SJCRH30 (cell line): Measurements from ENCODE around the gene RC3H2. TPM values are rescaled to one million over a fixed set of nuclear protein-coding genes. Genes with fewer than 3 reads are reported as not detected.
"Not testable (repeated sequence)": the region's sequence is repeated elsewhere in the genome, so short reads cannot be mapped to it uniquely, and the experiment has no call there.

Experiments used
- DNase-seq, 2 experiments: peaks; one replicate each; pipeline ENCODE4 v3.0.0-alpha.2; 2015 to 2020
- H3K27ac ChIP-seq: fragments of 250-450 bp; sonication (Bioruptor Pico); 2 replicates; pipeline ENCODE4 v1.5.1; 2020; ENCODE audit warnings: mild to moderate bottlenecking, moderate library complexity
- H3K27me3 ChIP-seq: fragments of 250-450 bp; sonication (Bioruptor Pico); 2 replicates; pipeline ENCODE4 v1.5.1; 2020; ENCODE audit warnings: mild to moderate bottlenecking, moderate library complexity
- H3K36me3 ChIP-seq: fragments of 250-450 bp; sonication (Bioruptor Pico); 2 replicates; pipeline ENCODE4 v1.5.1; 2020; ENCODE audit warnings: mild to moderate bottlenecking, moderate library complexity
- H3K4me1 ChIP-seq: fragments of 250-450 bp; sonication (Bioruptor Pico); 2 replicates; pipeline ENCODE4 v1.5.1; 2020; ENCODE audit warnings: mild to moderate bottlenecking, moderate library complexity
- H3K4me3 ChIP-seq: fragments of 250-450 bp; sonication (Bioruptor Pico); 2 replicates; pipeline ENCODE4 v1.5.1; 2020; ENCODE audit warnings: mild to moderate bottlenecking, moderate library complexity
- H3K9me3 ChIP-seq: fragments of 250-450 bp; sonication (Bioruptor Pico); replicated peaks from 2 replicates; pipeline ENCODE4 v1.5.1; 2020; ENCODE audit warnings: mild to moderate bottlenecking, moderate library complexity
- total RNA-seq: library from RNA; depleted of rRNA; stranded (reverse); fragments of >200 nt; shearing (Covaris generic); gene quantifications from 2 replicates; pipeline ENCODE4 v1.2.3, GENCODE V29; 2014

RC3H2 gene
- total RNA-seq, 1 experiment from 2014 or later, result 91.0 TPM

DNA sequence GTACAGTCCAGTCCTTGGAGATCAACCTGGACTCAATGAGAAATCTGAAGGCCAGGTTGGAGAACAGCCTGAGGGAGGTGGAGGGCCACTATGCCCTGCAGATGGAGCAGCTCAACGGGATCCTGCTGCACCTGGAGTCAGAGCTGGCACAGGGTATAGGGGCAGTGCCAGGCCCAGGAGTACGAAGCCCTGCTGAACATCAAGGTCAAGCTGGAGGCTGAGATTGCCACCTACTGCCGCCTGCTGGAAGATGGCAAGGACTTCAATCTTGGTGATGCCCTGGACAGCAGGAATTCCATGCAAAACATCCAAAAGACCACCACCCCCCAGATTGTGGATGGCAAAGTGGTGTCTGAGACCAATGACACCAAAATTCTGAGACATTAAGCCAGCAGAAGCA, 66.7 kb downstream of the RC3H2 start:
- not testable (repeated sequence) for H3K27ac ChIP-seq, H3K4me3 ChIP-seq, H3K27me3 ChIP-seq, H3K36me3 ChIP-seq, H3K9me3 ChIP-seq, DNase-seq, H3K4me1 ChIP-seq

DNA sequence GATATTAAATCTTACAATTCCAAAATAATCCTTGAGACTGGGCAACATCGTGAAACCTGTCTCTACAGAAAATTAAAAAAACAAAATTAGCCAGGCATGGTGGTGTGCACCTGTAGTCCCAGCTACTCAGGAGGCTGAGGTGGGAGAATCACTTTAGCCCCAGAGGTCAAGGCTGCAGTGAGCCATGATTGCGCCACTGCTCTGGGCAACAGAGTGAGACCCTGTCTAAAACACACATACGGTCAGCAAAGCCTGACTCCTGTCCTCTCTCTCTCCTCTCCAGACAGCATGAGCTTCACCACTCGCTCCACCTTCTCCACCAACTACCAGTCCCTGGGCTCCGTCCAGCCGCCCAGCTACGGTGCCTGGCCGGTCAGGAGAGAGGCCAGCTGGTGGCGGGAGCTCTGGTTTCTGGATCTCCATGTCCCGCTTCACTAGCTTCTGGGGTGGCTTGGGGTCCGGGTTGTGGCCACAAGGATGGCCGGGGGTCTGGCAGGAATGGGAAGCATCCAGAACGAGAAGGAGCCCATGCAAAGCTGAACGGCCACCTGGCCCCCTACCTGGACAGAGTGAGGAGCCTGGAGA, 67.8 kb downstream of the RC3H2 start:
- DNase-seq, result no peak
- Histone ChIP-seq H3K9me3 (no peaks in the 10 kb centered on the region), H3K27me3 (no peaks in the 10 kb centered on the region), H3K4me3 (no peak overlapping the region), H3K27ac (no peak overlapping the region), H3K36me3 (no peaks in the 10 kb centered on the region), H3K4me1 (no peaks in the 10 kb centered on the region)

DNA sequence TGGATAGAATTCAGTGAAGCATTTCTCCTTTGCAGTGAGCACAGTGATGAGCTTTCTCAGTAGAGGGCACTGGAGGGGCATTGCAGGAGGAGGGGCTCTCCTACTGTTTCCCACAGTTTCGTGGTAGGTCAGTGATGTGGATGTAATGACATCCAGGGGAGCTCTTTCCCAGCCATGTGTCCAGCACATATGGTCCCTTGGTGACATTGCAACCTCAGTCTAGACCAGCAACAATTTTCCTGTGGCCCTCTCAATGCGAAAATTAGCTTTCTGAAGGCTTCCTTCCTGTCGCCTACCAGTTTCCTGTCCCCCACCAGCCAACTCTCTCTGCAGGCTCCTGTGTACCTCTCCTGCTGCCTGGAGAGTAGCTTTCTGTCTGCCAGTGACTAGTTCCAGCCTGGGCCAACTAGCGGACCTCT, 69.8 kb downstream of the RC3H2 start:
- Histone ChIP-seq H3K27me3 (no peaks in the 10 kb centered on the region), H3K27ac (no peak overlapping the region), H3K4me1 (no peaks in the 10 kb centered on the region), H3K9me3 (no peaks in the 10 kb centered on the region), H3K4me3 (no peak overlapping the region), H3K36me3 (no peaks in the 10 kb centered on the region)
- peak; percentile 30 to 57 for DNase-seq

DNA sequence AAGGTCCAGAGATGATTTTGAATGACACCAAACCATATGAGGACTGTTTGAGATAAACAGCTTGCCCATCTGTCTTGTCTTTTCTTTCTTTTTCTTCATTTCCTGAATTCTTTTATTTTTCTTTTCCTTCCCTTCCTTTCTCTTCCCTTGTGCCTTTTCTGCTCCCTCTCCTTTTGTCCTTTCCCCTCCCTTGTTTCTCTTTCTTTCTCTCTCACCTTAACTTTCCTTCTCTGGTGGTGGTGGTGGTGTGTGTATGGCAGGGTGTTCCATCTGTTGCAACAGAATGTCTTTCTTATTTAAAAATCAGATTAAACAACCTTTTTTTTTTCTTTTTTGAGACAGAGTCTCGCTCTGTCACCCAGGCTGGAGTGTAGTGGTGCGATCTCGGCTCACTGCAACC, 73.0 kb downstream of the RC3H2 start:
- no peak overlapping the region for H3K4me3 ChIP-seq

DNA sequence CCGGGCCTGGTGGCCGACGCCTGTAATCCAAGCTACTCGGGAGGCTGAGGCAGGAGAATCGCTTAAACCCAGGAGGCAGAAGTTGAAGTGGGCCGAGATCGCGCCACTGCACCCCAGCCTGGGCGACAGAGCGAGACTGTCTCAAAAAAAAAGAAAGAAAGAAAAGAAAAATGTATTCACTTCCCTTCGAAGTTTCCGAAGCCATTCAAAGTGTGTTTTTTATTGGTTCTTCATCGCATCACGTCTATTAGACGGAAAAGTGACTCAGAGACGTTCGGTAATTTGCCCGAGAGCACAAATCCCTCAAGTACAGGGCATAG, 76.2 kb downstream of the RC3H2 start:
- not testable (repeated sequence) for DNase-seq, H3K9me3 ChIP-seq, H3K36me3 ChIP-seq, H3K27me3 ChIP-seq, H3K4me1 ChIP-seq
- H3K27ac ChIP-seq, result peak overlapping the region; percentile 80
- peak overlapping the region; percentile 91 for H3K4me3 ChIP-seq

More for the DNA sequence above, 73.0 kb downstream of the RC3H2 start:
- no peaks in the 10 kb centered on the region for H3K27me3 ChIP-seq
- no peaks in the 10 kb centered on the region for H3K9me3 ChIP-seq
- peaks cover under 1% of the 10 kb centered on the region; the same call in 1 of the 2 replicates for H3K4me1 ChIP-seq
- no peaks in the 10 kb centered on the region for H3K36me3 ChIP-seq
- DNase-seq, result no peak
- H3K27ac ChIP-seq, result no peak overlapping the region

DNA sequence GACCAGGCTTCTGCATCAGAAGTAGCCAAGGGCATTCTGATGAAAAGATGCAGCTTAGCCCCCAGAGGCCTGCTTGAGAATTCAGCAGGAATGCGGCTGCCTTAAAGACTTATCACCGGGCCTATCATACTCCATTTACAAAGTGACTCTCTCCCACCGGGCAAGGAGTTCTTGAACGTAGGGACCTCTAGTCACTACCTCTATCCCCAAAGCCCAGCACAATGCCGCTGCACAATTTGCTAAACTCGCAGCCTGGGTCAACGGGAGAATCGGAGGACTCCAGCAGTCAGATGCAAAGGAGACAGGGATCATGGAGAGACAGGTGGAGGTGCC, 77.4 kb downstream of the RC3H2 start:
- Histone ChIP-seq H3K4me1 (peaks cover 5% of the 10 kb centered on the region; the same call in 1 of the 2 replicates), H3K4me3 (peak overlapping the region; percentile 91), H3K27me3 (no peaks in the 10 kb centered on the region), H3K9me3 (no peaks in the 10 kb centered on the region), H3K36me3 (peaks cover 7% of the 10 kb centered on the region; the same call in 1 of the 2 replicates), H3K27ac (peak overlapping the region; percentile 80)
- no peak for DNase-seq

DNA sequence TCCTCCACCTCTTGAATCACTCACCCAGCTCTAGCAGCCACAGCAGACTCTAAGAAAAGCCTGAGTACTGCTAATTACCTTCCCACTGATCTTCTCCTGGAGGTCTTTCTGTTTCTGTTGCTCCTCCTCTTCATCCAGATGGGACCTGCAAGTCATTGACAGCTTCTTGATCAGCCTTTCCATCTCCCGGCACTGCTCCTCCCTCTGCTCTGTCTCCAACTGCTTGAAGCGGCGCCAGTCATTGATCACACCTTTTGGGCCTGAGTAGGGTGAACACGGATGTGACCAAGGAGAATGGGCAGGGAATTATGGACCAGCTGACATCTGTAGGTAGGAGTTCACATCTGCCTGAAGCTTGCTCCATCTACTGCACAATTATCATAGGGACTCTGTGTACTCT, 82.2 kb downstream of the RC3H2 start:
- H3K4me3 ChIP-seq, result no peak overlapping the region
- H3K4me1 ChIP-seq, result peaks cover 11% of the 10 kb centered on the region
- peaks cover 36% of the 10 kb centered on the region for H3K36me3 ChIP-seq
- H3K9me3 ChIP-seq, result no peaks in the 10 kb centered on the region
- H3K27me3 ChIP-seq, result no peaks in the 10 kb centered on the region
- no peak overlapping the region for H3K27ac ChIP-seq
- DNase-seq, result no peak

DNA sequence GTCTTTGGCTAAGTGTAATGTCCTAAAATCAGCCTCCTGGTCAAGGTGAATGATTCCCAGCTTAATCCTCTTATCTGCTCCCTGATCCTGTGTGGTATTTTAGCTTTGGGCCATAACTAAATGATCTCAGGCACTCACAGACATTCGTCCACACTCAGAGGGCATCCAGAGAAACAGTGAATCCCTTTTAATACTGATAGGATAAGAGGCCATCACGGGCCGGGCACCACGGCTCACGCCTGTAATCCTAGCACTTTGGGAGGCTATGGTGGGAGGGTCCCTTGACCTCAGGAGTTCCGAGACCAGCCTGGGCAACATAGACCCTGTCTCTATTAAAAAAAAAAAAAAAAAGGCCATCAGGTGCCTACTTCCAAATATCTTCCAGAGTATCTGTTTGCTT, 83.1 kb downstream of the RC3H2 start:
- Histone ChIP-seq H3K9me3 (no peaks in the 10 kb centered on the region), H3K27ac (no peak overlapping the region), H3K36me3 (peaks cover 42% of the 10 kb centered on the region), H3K27me3 (no peaks in the 10 kb centered on the region), H3K4me1 (peaks cover 9% of the 10 kb centered on the region), H3K4me3 (no peak overlapping the region)
- DNase-seq, result no peak

DNA sequence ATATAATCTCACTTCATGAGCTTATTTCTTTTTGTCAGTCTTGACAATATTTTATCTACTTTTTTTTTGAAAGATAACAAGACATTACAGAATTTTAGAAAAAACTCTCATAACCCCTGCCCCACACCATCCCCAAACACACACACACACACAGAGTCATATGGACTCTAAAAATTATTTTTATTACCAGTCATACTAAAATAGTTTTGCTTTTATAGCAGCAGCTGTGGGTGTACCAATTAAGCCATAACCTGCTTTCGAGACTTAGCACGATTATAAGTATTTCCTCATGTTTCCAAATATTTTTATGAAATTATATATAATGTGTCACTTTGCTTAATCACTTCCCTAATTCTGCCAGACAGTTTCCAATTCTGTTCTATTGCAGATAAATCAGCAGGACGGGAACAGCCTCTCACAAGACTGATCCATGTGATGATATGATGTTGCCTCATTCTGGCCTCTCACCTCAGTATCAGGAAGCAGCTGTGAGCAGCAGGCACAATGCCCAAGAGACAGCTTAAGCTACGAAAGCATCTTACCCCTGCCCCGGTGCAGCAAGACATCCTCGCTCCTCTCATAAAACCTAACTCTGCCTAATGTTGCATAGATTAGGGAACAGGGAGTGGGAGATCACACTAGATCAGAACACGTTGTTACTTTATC, 83.7 kb downstream of the RC3H2 start:
- Histone ChIP-seq H3K27ac (no peak overlapping the region), H3K4me1 (peaks cover 6% of the 10 kb centered on the region), H3K27me3 (no peaks in the 10 kb centered on the region), H3K36me3 (peaks cover 46% of the 10 kb centered on the region), H3K9me3 (no peaks in the 10 kb centered on the region), H3K4me3 (no peak overlapping the region)
- no peak for DNase-seq

DNA sequence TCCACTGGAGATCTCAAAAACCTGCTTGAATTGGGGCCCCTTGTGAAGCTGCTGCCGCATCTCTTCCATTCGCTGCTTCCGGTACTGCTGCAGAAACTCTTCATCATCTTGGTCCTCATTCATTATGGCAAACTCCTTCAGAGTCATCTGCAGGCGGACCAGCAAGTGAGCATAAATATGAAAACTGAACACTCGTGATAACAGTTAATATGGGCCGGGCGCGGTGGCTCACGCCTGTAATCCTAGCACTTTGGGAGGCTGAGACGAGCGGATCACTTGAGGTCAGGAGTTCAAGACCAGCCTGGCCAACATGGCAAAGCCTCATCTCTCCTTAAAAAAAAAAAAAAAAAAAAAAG, 84.7 kb downstream of the RC3H2 start:
- Histone ChIP-seq H3K4me3 (no peak overlapping the region), H3K27ac (no peak overlapping the region), H3K4me1 (peaks cover 6% of the 10 kb centered on the region), H3K9me3 (no peaks in the 10 kb centered on the region), H3K27me3 (no peaks in the 10 kb centered on the region), H3K36me3 (peaks cover 47% of the 10 kb centered on the region)
- DNase-seq, result no peak

DNA sequence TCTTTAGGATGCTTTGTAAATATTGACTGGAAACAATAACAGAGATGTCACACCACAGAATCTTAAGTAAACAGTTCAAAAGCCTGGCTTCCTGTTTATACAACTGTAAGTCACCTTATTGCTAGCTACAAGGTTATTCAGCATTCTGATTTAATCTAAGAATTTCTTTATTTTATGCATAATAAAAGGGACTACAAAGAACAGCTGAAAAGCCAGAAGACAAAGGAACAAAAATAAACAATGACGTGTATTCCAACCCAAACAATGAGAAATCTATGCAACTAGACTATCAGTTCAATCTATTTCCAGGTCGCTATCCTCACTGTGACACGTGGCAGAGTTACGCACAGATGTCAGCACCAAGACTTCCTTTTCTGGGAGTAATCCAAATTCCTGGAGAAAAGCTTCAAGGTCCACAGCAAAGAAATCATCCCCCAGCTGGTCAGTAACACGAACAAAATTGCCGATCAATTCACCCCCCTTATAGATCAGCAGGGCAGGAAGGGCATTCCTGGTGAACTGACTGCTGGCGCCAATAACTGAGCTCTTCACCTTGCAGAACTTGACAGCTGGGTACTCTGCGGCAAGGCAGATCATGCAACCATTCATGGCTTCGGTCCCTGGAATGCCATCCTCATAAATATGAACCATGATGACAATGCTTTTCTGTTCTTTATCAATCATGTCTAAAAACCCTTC, 85.2 kb downstream of the RC3H2 start:
- Histone ChIP-seq H3K27ac (peak overlapping the region; percentile 1; the same call in 1 of the 2 replicates), H3K4me3 (no peak overlapping the region), H3K4me1 (peaks cover 6% of the 10 kb centered on the region), H3K9me3 (no peaks in the 10 kb centered on the region), H3K36me3 (peaks cover 47% of the 10 kb centered on the region), H3K27me3 (no peaks in the 10 kb centered on the region)
- no peak for DNase-seq

DNA sequence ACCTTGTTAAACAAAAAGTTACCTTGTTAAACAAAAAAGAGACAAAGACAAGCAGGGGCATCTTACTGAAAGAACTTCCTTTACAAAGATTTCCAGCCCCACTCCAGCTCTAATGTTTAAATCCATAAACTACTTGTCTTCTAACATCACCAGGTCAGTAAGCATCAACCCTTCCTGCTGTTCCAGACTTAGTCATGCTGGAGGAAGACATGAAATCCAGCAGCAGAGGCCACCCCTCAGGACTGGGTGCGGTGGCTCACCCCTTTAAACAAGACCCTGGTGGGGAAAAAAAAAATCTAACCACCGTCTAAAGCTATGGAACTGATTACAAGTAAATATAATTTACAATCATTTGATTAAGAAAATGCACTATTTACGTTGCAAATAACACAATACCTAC, 85.8 kb downstream of the RC3H2 start:
- Histone ChIP-seq H3K4me1 (peaks cover 6% of the 10 kb centered on the region), H3K36me3 (peaks cover 43% of the 10 kb centered on the region), H3K27ac (no peak overlapping the region; the same call in 1 of the 2 replicates), H3K27me3 (no peaks in the 10 kb centered on the region), H3K4me3 (no peak overlapping the region), H3K9me3 (no peaks in the 10 kb centered on the region)
- DNase-seq, result no peak

DNA sequence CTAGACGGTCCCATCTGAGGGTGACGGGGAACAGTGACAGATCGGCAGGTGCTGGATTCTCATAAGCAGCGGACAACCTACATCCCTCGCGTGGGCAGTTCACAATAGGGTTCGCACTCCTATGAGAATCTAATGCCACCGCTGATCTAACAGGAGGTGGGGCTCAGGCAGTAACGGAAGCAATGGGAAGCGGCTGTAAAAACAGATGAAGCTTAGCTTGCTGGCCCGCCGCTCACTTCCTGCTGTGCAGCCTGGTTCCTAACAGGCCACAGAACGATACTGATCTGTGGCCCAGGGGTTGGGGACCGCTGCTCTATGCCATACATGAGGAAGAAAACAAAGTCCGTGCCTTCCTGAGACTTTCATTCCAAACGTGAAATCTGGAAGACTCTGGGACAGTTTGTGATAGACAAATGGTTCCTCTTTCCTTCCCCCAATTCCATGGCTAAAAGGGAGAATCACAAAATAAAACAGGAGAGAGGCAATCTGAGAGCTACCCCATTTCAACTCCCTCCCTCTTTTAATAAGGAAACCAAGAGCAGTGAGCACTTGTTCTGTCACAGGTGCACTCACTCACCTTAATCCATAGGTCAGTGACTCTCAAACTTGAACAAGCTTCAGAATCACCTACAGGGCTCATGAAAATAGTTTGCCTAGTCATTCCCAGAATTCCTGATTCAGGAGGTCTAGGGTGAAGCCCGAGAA, 88.8 kb downstream of the RC3H2 start:
- no peaks in the 10 kb centered on the region for H3K9me3 ChIP-seq
- no peak overlapping the region for H3K4me3 ChIP-seq
- peaks cover 6% of the 10 kb centered on the region for H3K4me1 ChIP-seq
- no peak for DNase-seq
- H3K27me3 ChIP-seq, result no peaks in the 10 kb centered on the region
- no peak overlapping the region for H3K27ac ChIP-seq
- H3K36me3 ChIP-seq, result peaks cover 34% of the 10 kb centered on the region

DNA sequence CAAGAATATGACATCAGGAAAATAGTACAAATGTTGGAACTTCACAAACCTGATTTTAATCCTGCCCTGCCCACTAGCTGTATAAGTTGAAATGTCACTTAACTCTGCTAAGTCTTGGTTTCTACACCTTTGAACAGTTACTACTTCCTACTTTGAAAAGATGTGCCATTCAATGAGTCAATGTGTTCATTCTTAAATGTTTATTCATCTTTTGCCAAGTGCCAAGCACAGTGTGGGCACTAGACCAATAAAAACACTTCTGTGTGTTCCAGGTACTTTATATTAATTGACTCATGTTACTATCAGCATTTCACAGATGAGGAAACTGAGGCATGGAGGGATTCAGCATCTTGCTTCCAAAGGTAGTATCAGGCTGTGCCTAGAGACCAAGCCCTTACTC, 89.6 kb downstream of the RC3H2 start:
- no peak overlapping the region for H3K4me3 ChIP-seq
- H3K27me3 ChIP-seq, result no peaks in the 10 kb centered on the region
- peaks cover 29% of the 10 kb centered on the region for H3K36me3 ChIP-seq
- no peak overlapping the region for H3K27ac ChIP-seq
- no peak for DNase-seq
- H3K4me1 ChIP-seq, result peaks cover 6% of the 10 kb centered on the region
- H3K9me3 ChIP-seq, result no peaks in the 10 kb centered on the region

DNA sequence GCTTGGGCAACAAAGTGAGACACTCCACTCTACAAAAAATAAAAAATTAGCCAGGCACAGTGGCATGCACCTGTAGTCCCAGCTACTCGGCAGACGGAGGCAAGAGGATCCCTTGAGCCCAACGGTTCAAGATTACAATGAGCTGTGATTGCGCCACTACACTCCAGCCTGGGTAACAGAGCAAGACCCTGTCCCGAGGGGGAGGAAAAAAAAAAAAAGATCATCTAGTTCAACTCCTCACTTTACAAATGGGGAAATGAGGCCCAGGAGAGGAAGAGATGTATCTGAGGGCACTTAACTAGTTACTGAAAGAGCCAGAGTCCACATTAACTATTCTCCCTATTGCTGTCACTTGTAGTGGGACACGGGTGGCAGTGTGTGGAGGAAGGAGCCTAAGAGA, 90.6 kb downstream of the RC3H2 start:
- H3K27ac ChIP-seq, result no peak overlapping the region
- H3K4me1 ChIP-seq, result no peaks in the 10 kb centered on the region
- no peak overlapping the region for H3K4me3 ChIP-seq
- peaks cover 20% of the 10 kb centered on the region for H3K36me3 ChIP-seq
- DNase-seq, result no peak
- no peaks in the 10 kb centered on the region for H3K27me3 ChIP-seq
- no peaks in the 10 kb centered on the region for H3K9me3 ChIP-seq
